ENCODE results near the gene PPP2R5C.

The PPP2R5C gene

GRCh38 chr14:101894365-101895081 lies 133.0 kb downstream of the PPP2R5C start:
- DNase-seq, result no peak

DNA sequence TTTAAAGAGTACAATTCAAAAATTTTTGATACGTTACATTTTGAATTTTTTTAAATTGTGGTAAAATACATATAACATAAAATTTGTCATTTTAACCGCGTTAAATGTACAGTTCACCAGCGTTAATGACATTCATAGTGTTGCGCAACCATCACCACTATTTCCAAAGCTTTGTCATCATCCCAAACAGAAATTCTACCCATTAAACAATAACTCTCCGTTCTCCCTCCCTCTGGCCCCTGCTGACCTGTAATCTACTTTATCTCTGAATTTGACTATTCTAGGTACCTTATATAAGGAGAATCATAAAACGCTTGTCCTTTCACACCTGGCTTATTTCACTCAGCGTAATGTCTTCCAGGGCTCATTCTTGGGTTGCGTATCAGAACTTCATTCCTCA lies 133.7 kb downstream of the PPP2R5C start:
- no peak for DNase-seq

GRCh38 chr14:101897326-101897725 lies 135.8 kb downstream of the PPP2R5C start:
- DNase-seq, result no peak

GRCh38 chr14:101898416-101898815 lies 136.9 kb downstream of the PPP2R5C start:
- DNase-seq, result no peak

DNA sequence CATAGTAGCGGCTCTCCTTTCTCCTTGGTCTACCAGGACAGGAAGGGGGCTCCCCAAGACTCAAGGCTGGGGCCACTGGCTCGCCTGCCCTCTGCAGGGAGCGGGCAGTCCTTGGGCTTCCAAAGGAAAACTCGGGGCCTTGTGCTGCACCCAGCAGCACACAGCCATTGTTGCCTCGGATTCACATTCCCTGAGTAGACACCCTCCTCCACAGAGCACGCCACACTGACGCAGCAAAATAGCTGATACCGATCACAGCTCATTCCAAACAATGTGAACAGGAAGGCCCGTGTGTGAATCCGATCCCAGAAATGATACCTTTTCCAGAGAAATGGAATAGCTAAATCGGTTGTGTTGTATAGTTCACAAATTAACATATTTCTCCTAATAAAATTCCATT lies 137.8 kb downstream of the PPP2R5C start:
- no peak for DNase-seq

DNA sequence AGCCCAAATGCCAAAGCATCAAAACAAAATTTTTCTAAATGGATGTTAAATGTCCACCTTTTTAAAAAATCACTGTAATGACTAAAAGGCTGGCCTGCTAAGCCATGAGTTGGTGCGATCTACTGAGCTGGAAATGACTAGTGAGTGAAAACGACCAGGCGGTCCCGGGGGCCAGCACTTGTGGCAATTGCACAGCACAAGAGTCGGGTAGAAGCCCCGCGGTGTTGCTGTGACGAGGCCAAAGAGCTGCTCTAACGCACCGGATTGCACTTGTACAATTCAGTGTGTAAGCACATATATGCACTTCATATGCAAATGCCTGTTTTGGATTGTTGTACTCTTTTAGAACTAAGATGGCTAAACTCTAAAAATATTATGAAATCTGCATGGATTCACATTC lies 138.7 kb downstream of the PPP2R5C start:
- no peak for DNase-seq

GRCh38 chr14:101903111-101903561 lies 141.6 kb downstream of the PPP2R5C start:
- no peak for DNase-seq

GRCh38 chr14:101905614-101906013 lies 144.1 kb downstream of the PPP2R5C start:
- no peak for DNase-seq

DNA sequence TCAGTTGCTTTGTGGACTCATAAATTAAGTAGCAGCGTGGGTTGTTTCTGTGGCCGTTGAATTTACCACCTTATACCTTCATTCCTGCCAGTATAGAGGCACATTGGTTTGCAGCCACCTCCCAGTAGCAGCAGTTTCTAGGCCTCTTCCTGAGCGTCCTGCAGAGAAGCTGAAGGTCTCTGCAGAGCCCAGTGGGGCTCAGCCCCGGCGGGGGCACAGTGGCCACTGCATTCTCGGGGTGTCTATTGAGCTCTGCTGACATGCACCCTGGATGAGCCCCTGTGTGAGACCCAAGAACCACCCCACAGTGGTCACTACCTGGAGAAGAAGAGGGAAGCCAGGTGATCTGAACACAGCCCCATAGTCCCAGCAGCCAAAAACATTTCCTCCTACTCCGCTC lies 145.1 kb downstream of the PPP2R5C start:
- no peak for DNase-seq

GRCh38 chr14:101907619-101908018 lies 146.1 kb downstream of the PPP2R5C start:
- no peak for DNase-seq

- no peak for DNase-seq
Observed at GRCh38 chr14:101908795-101909194, 147.3 kb downstream of the PPP2R5C start.

- DNase-seq, result no peak
Observed at GRCh38 chr14:101909371-101910096, 148.0 kb downstream of the PPP2R5C start.

GRCh38 chr14:101912841-101913240 lies 151.3 kb downstream of the PPP2R5C start:
- no peak for DNase-seq

DNA sequence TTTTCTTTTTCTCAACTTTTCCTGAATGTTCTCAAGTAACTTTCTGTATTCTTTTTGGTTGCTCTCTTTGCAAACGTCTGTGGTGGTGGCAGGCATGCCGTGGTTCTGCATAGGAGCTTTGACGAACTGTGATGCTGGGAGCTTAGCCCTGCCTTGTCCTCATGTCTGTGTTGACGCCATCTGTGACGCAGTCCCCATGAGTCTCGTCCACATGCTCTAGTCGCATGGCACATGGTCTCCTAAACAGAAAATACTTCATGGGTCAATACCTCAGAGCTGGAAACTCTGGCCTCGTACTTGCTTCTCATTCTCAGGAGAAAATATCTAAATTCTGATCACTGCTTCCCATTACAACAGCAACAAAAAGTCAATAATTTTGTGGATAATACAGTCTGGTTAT lies 152.6 kb downstream of the PPP2R5C start:
- DNase-seq, result no peak

DNA sequence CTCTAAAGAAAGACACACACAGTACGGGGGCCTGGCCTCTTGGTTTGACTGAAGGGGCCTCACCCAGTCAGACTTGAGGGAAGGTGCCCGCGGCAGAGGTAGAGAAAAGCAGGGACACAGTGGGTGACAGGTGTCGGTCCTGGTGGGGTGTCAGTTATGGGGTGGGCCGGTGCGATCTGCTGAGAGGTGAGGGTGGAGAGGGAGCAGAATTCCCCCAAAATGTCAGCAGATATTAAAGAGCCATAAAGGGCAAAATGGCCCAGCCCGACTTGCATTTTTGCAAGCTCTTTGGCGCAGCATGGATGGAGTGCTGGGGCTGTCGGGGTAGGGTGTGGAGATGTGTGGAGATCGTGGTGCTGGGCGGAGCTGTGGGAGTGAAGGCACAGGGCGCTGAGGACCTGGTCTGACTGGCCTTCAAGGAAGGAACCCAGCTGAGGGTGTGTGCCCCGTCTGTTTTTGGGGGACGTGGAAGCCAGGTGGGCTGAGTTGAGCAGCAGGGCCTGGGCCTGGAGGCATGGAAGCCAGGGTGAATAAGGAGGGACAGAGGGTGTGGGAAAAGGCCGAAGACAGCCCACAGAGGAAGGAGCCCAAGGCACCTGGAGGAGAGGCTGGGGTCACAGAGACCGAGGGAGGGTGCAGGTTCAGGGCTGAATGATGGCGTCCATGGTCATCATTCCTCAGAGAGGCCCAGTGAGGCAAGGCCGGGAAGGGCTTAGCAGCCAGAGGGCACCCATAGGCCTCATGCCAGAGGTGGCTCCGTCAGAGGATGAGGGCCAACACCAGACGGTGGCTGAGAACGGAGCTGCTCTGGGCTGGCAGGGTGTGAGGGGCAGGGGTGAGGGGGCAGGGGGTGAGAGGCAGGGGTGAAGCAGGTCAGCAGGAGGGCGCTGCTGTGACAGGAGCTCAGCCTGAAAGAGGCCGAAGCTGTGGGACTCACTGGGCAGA lies 154.6 kb downstream of the PPP2R5C start:
- no peak for DNase-seq

GRCh38 chr14:101916816-101917412 lies 155.4 kb downstream of the PPP2R5C start:
- DNase-seq, result no peak

- DNase-seq, result no peak
Observed at GRCh38 chr14:101917413-101918017, 156.0 kb downstream of the PPP2R5C start.

DNA sequence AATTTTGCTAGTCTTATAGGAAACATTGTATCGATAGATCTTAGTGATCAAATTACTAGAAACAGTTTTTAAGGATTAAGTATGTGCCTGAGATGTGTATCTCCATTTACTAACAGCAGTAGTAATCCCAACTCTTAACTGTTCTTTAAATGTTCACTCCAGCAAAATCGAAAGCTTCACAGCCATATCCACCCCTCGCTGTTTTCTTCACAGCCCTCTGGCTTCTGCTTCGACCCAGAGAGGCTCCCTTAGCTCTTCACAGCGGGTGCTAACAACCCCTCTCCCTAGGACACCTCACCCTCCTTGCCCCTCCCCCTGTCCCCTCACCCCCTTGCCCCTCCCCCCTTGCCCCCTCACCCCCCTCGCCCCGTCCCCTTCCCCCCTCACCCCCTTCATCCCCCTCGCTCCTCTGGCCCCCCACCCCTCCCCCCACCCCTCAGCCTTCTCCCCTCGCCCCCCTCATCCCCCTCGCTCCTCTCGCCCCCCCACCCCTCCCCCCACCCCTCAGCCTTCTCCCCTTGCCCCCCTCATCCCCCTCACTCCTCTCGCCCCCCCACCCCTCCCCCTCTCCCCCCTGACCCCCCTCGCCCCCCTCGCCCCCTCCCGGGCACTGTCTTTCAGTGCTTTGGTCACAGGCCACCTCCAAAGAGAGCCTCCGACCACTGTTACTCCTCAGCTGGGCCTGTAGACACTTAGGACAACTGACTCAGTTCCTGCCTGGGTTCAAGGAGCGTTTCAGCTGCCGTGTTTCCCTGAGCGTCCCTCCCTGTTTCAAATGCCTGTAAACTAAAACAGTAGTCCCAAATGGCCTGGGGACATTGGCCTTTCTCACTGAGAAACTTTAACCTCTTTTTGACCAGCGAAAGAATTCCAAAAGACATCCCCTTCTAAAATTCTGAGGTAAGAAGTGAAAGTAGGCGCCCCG lies 156.8 kb downstream of the PPP2R5C start:
- no peak for DNase-seq

GRCh38 chr14:101920271-101920670 lies 158.8 kb downstream of the PPP2R5C start:
- DNase-seq, result no peak

DNA sequence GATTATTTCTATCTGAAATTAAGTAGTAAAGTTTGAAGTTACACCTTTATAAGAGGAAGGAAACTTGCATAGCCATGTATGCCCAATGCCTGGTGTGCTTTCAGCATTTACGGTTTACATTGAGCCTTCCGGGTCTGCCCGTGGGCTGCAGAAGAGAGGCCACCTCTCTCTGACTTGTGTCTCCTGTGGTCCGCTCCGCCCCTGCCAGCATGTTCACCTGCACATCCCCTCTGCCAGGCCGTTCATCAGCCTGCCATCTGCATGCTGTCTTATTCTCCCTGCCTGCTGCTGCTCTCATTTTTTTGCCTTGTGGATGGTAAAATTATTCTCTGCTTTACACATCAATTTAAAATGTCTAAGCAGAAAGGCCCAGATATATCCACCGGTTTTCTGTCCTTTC lies 161.4 kb downstream of the PPP2R5C start:
- DNase-seq, result no peak

- DNase-seq, result no peak
Observed at GRCh38 chr14:101925152-101925551, 163.6 kb downstream of the PPP2R5C start.
